Neutrophil (primary cell): ENCODE data around the gene CDH15.

Experiments used
- H3K27ac ChIP-seq: fragments of 200-600 bp; sonication (generic); 2 replicates; pipeline ENCODE4 v1.5.1; 2016; ENCODE audit warnings: mild to moderate bottlenecking, moderate library complexity
- H3K27me3 ChIP-seq: fragments of 200-600 bp; sonication (generic); 2 replicates; pipeline ENCODE4 v1.6.0; 2016; ENCODE audit warnings: mild to moderate bottlenecking
- H3K36me3 ChIP-seq: fragments of 200-600 bp; sonication (generic); 2 replicates; pipeline ENCODE4 v1.5.1; 2017
- H3K4me1 ChIP-seq, 2 experiments: fragments of 200-600 bp in 1 of 2; sonication (generic) in 1 of 2; 1 replicate in 1 of 2; 2 replicates in 1 of 2; pipeline versions ENCODE4 v1.5.1 to v1.6.1; 2013 to 2016; ENCODE audit warnings: low read depth in 1 of 2, low read length in 1 of 2, mild to moderate bottlenecking in 1 of 2, moderate library complexity in 1 of 2; ENCODE audit not compliant: control insufficient read depth in 1 of 2, insufficient read depth in 1 of 2
- H3K4me3 ChIP-seq, 2 experiments: fragments of 200-600 bp in 1 of 2; sonication (generic) in 1 of 2; 1 replicate in 1 of 2; 2 replicates in 1 of 2; pipeline ENCODE4 v1.5.1; 2013 to 2016; ENCODE audit warnings: low read depth in 1 of 2, low read length in 1 of 2, mild to moderate bottlenecking in 1 of 2, moderate library complexity in 1 of 2
- H3K9me3 ChIP-seq: fragments of 200-600 bp; sonication (generic); 2 replicates; pipeline ENCODE4 v1.5.1; 2016
- TF ChIP-seq, protein P1 (sequence below): fragments of 200-600 bp; sonication (generic); IDR thresholded peaks from 2 replicates; pipeline ENCODE4 v1.5.1; 2016; ENCODE audit warnings: antibody characterized with exemption

The CDH15 gene

DNA sequence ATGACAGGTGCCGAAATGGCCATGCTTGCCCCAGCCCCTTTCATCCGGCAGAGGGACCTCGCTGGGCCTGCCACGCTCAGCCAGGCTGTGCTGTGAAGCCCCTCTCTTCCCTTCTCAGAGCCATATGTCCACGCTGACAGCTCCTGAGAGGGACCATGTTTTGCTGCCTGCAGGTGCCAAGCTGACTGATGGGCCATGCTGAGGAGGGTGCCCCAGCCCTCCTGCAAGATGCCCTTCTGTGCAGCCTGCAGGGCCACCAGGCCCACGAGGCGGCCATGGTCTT, 33.1 kb upstream of the CDH15 start:
- no peaks in the 10 kb centered on the region for H3K4me1 ChIP-seq
- H3K4me3 ChIP-seq = no peak overlapping the region
- H3K27me3 ChIP-seq = no peaks in the 10 kb centered on the region
- H3K9me3 ChIP-seq = no peaks in the 10 kb centered on the region
- TF ChIP-seq, protein P1, sequence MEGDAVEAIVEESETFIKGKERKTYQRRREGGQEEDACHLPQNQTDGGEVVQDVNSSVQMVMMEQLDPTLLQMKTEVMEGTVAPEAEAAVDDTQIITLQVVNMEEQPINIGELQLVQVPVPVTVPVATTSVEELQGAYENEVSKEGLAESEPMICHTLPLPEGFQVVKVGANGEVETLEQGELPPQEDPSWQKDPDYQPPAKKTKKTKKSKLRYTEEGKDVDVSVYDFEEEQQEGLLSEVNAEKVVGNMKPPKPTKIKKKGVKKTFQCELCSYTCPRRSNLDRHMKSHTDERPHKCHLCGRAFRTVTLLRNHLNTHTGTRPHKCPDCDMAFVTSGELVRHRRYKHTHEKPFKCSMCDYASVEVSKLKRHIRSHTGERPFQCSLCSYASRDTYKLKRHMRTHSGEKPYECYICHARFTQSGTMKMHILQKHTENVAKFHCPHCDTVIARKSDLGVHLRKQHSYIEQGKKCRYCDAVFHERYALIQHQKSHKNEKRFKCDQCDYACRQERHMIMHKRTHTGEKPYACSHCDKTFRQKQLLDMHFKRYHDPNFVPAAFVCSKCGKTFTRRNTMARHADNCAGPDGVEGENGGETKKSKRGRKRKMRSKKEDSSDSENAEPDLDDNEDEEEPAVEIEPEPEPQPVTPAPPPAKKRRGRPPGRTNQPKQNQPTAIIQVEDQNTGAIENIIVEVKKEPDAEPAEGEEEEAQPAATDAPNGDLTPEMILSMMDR = no peak
- H3K36me3 ChIP-seq = peaks cover 61% of the 10 kb centered on the region
- H3K27ac ChIP-seq = no peak overlapping the region

GRCh38 chr16:89138843-89139520, 32.6 kb upstream of the CDH15 start:
- no peak overlapping the region for H3K4me3 ChIP-seq
- no peaks in the 10 kb centered on the region for H3K9me3 ChIP-seq
- H3K27ac ChIP-seq = no peak overlapping the region
- H3K27me3 ChIP-seq = no peaks in the 10 kb centered on the region
- H3K36me3 ChIP-seq = peaks cover 61% of the 10 kb centered on the region
- TF ChIP-seq, protein P1 = no peak
- H3K4me1 ChIP-seq = no peaks in the 10 kb centered on the region

- Histone ChIP-seq H3K36me3 (peaks cover 61% of the 10 kb centered on the region), H3K27me3 (no peaks in the 10 kb centered on the region), H3K9me3 (no peaks in the 10 kb centered on the region), H3K4me1 (no peaks in the 10 kb centered on the region), H3K4me3 (no peak overlapping the region), H3K27ac (no peak overlapping the region)
- TF ChIP-seq, protein P1 = no peak
Observed at GRCh38 chr16:89139907-89140361, 31.6 kb upstream of the CDH15 start.

- Histone ChIP-seq H3K9me3 (no peaks in the 10 kb centered on the region), H3K27me3 (no peaks in the 10 kb centered on the region), H3K4me3 (no peak overlapping the region), H3K27ac (no peak overlapping the region), H3K36me3 (peaks cover 66% of the 10 kb centered on the region), H3K4me1 (no peaks in the 10 kb centered on the region)
- TF ChIP-seq, protein P1 = no peak
Observed at GRCh38 chr16:89140401-89140800, 31.1 kb upstream of the CDH15 start.

- Histone ChIP-seq H3K4me3 (no peak overlapping the region), H3K27ac (no peak overlapping the region), H3K4me1 (no peaks in the 10 kb centered on the region), H3K36me3 (peaks cover 73% of the 10 kb centered on the region), H3K9me3 (no peaks in the 10 kb centered on the region), H3K27me3 (no peaks in the 10 kb centered on the region)
- TF ChIP-seq, protein P1 = no peak
Observed at GRCh38 chr16:89140981-89141883, 30.3 kb upstream of the CDH15 start.
